Subcutaneous abdominal adipose tissue (tissue), 5 donors: ENCODE data around the gene GLRA3.

Experiments
- H3K27ac ChIP-seq: one replicate; pipeline ENCODE4 v1.7.0; 2013; ENCODE audit warnings: low read depth, mild to moderate bottlenecking, inconsistent platforms, low read length, moderate library complexity
- H3K27me3 ChIP-seq, 5 donors: one replicate each; pipeline ENCODE4 v1.7.0; 2013; ENCODE audit warnings: low read length in 5 of 5, inconsistent platforms in 1 of 5; ENCODE audit not compliant: control insufficient read depth in 5 of 5, insufficient read depth in 4 of 5
- H3K36me3 ChIP-seq, 5 donors: one replicate each; pipeline ENCODE4 v1.7.0; 2013; ENCODE audit warnings: low read length in 5 of 5; ENCODE audit not compliant: control insufficient read depth in 5 of 5, insufficient read depth in 5 of 5
- H3K4me1 ChIP-seq, 5 donors: one replicate each; pipeline ENCODE4 v1.7.0; 2013; ENCODE audit warnings: low read length in 5 of 5, mild to moderate bottlenecking in 3 of 5, moderate library complexity in 1 of 5; ENCODE audit not compliant: control insufficient read depth in 5 of 5, insufficient read depth in 5 of 5
- H3K4me3 ChIP-seq, 5 donors: one replicate each; pipeline ENCODE4 v1.7.0; 2013; ENCODE audit warnings: low read length in 5 of 5, low read depth in 1 of 5
- H3K9ac ChIP-seq, 5 donors: one replicate each; pipeline ENCODE4 v1.7.0; 2013; ENCODE audit warnings: low read length in 5 of 5, mild to moderate bottlenecking in 4 of 5, moderate library complexity in 3 of 5
- H3K9me3 ChIP-seq, 5 donors: one replicate each; pipeline ENCODE4 v1.7.0; 2013; ENCODE audit warnings: low read length in 5 of 5; ENCODE audit not compliant: control insufficient read depth in 5 of 5
- donor health status: healthy.
- donor health status: healthy.
- donor health status: healthy.
- donor health status: healthy.
- donor health status: healthy.

GLRA3 gene

GRCh38 chr4:174764105-174764729 is 64.8 kb downstream of the GLRA3 start:
- Histone ChIP-seq H3K9ac (no peak overlapping the region), H3K4me3 (no peak overlapping the region), H3K36me3 (no peaks in the 10 kb centered on the region), H3K27me3 (no peaks in the 10 kb centered on the region), H3K27ac (no peak overlapping the region), H3K9me3 (no peaks in the 10 kb centered on the region), H3K4me1 (no peaks in the 10 kb centered on the region)

GRCh38 chr4:174763454-174764104 is 65.5 kb downstream of the GLRA3 start:
- H3K36me3 ChIP-seq = no peaks in the 10 kb centered on the region
- H3K27me3 ChIP-seq = no peaks in the 10 kb centered on the region
- no peaks in the 10 kb centered on the region for H3K4me1 ChIP-seq
- H3K9me3 ChIP-seq = no peaks in the 10 kb centered on the region
- no peak overlapping the region for H3K9ac ChIP-seq
- no peak overlapping the region for H3K4me3 ChIP-seq
- no peak overlapping the region for H3K27ac ChIP-seq

GRCh38 chr4:174761451-174761850 is 67.6 kb downstream of the GLRA3 start:
- Histone ChIP-seq H3K9me3 (no peaks in the 10 kb centered on the region), H3K4me1 (no peaks in the 10 kb centered on the region), H3K36me3 (no peaks in the 10 kb centered on the region), H3K9ac (no peak overlapping the region), H3K4me3 (no peak overlapping the region), H3K27me3 (no peaks in the 10 kb centered on the region), H3K27ac (no peak overlapping the region)

- no peaks in the 10 kb centered on the region for H3K36me3 ChIP-seq
- H3K9ac ChIP-seq = no peak overlapping the region
- H3K4me1 ChIP-seq = no peaks in the 10 kb centered on the region
- no peak overlapping the region for H3K4me3 ChIP-seq
- no peaks in the 10 kb centered on the region for H3K9me3 ChIP-seq
- no peaks in the 10 kb centered on the region for H3K27me3 ChIP-seq
- H3K27ac ChIP-seq = no peak overlapping the region
Observed at GRCh38 chr4:174757736-174758135, 71.3 kb downstream of the GLRA3 start.

GRCh38 chr4:174753021-174753420 is 76.0 kb downstream of the GLRA3 start:
- Histone ChIP-seq H3K9ac (no peak overlapping the region), H3K36me3 (no peaks in the 10 kb centered on the region), H3K4me3 (no peak overlapping the region), H3K4me1 (no peaks in the 10 kb centered on the region), H3K27ac (no peak overlapping the region), H3K27me3 (peaks cover 0 to 2% (median 0%) of the 10 kb centered on the region in 5 donors), H3K9me3 (no peaks in the 10 kb centered on the region)

- Histone ChIP-seq H3K9ac (no peak overlapping the region), H3K27me3 (peaks cover 0 to 2% (median 0%) of the 10 kb centered on the region in 5 donors)
Observed at GRCh38 chr4:174752026-174752425, 77.0 kb downstream of the GLRA3 start.

GRCh38 chr4:174749091-174749490 is 80.0 kb downstream of the GLRA3 start:
- Histone ChIP-seq H3K4me1 (no peaks in the 10 kb centered on the region), H3K4me3 (no peak overlapping the region), H3K9ac (no peak overlapping the region), H3K27ac (no peak overlapping the region), H3K27me3 (peaks cover 0 to 2% (median 0%) of the 10 kb centered on the region in 5 donors), H3K9me3 (peaks cover 0 to 5% (median 0%) of the 10 kb centered on the region in 5 donors), H3K36me3 (no peaks in the 10 kb centered on the region)

More at GRCh38 chr4:174752026-174752425, 77.0 kb downstream of the GLRA3 start:
- Histone ChIP-seq H3K4me3 (no peak overlapping the region), H3K36me3 (no peaks in the 10 kb centered on the region), H3K27ac (no peak overlapping the region), H3K9me3 (no peaks in the 10 kb centered on the region), H3K4me1 (no peaks in the 10 kb centered on the region)

- H3K4me1 ChIP-seq = no peaks in the 10 kb centered on the region
- H3K27me3 ChIP-seq = peaks cover 0 to 3% (median 0%) of the 10 kb centered on the region in 5 donors
- no peak overlapping the region for H3K27ac ChIP-seq
- H3K9ac ChIP-seq = no peak overlapping the region
- H3K9me3 ChIP-seq = peaks cover 0 to 5% (median 0%) of the 10 kb centered on the region in 5 donors
- H3K4me3 ChIP-seq = no peak overlapping the region
- H3K36me3 ChIP-seq = no peaks in the 10 kb centered on the region
Observed at GRCh38 chr4:174746710-174747109, 82.3 kb downstream of the GLRA3 start.

GRCh38 chr4:174742561-174742960 is 86.5 kb downstream of the GLRA3 start:
- peaks cover 0 to 11% (median 0%) of the 10 kb centered on the region in 5 donors for H3K9me3 ChIP-seq
- no peak overlapping the region for H3K27ac ChIP-seq
- H3K4me3 ChIP-seq = no peak overlapping the region
- H3K4me1 ChIP-seq = no peaks in the 10 kb centered on the region
- H3K36me3 ChIP-seq = no peaks in the 10 kb centered on the region
- H3K27me3 ChIP-seq = peaks cover 0 to 3% (median 0%) of the 10 kb centered on the region in 5 donors
- H3K9ac ChIP-seq = no peak overlapping the region

- H3K4me1 ChIP-seq = no peaks in the 10 kb centered on the region
- H3K36me3 ChIP-seq = no peaks in the 10 kb centered on the region
- H3K27me3 ChIP-seq = peaks cover 0 to 3% (median 0%) of the 10 kb centered on the region in 5 donors
- no peak overlapping the region for H3K9ac ChIP-seq
- peaks cover 0 to 6% (median 0%) of the 10 kb centered on the region in 5 donors for H3K9me3 ChIP-seq
- H3K27ac ChIP-seq = no peak overlapping the region
- no peak overlapping the region for H3K4me3 ChIP-seq
Observed at GRCh38 chr4:174739576-174739975, 89.5 kb downstream of the GLRA3 start.
